Sigmoid colon (tissue), 7 donors: Measurements from ENCODE around the gene YTHDC2. TPM values are rescaled to one million over a fixed set of nuclear protein-coding genes. Genes with fewer than 3 reads are reported as not detected.
A peak's percentile ranks its signal among the peaks of the same experiment; 100 is the strongest.
"Not testable (repeated sequence)": the region's sequence is repeated elsewhere in the genome, so short reads cannot be mapped to it uniquely, and the experiment has no call there.

ENCODE experiments used
- DNase-seq: peaks from one replicate; pipeline ENCODE4 v3.0.0-alpha.2; 2019
- H3K27ac ChIP-seq, 4 donors: fragments of 200-600 bp; sonication (generic); one replicate each; pipeline ENCODE4 v1.5.1; 2016 to 2019; ENCODE audit warnings: mild to moderate bottlenecking in 1 of 4
- H3K27me3 ChIP-seq, 3 donors: fragments of 200-600 bp; sonication (generic); one replicate each; pipeline ENCODE4 v1.5.1; 2019; ENCODE audit warnings: mild to moderate bottlenecking in 1 of 3
- H3K36me3 ChIP-seq, 4 donors: fragments of 200-600 bp; sonication (generic); one replicate each; pipeline ENCODE4 v1.5.1; 2016 to 2019
- H3K4me1 ChIP-seq, 4 donors: fragments of 200-600 bp; sonication (generic); one replicate each; pipeline ENCODE4 v1.5.1; 2017 to 2019
- H3K4me3 ChIP-seq, 4 donors: fragments of 200-600 bp; sonication (generic); one replicate each; pipeline ENCODE4 v1.5.1; 2017 to 2019; ENCODE audit warnings: mild to moderate bottlenecking in 2 of 4, moderate library complexity in 1 of 4
- H3K9me3 ChIP-seq, 4 donors: fragments of 200-600 bp in 3 of 4; sonication (generic) in 3 of 4; one replicate each; pipeline versions ENCODE4 v1.5.1 to v1.6.1; 2013 to 2019
- CTCF ChIP-seq, 4 experiments: fragments of 450-650 bp in 3 of 4; fragments of 200-600 bp in 1 of 4; IDR thresholded peaks; one replicate each; pipeline ENCODE4 v1.5.1; 2016 to 2019; ENCODE audit warnings: antibody characterized with exemption in 4 of 4, mild to moderate bottlenecking in 3 of 4, moderate library complexity in 2 of 4
- EP300 ChIP-seq, 4 donors: sonication (generic); formaldehyde crosslinking; IDR thresholded peaks; one replicate each; pipeline ENCODE4 v1.6.1; 2017; ENCODE audit warnings: antibody characterized with exemption in 4 of 4
- POLR2A ChIP-seq, 2 donors: fragments of 450-650 bp; IDR thresholded peaks; one replicate each; pipeline ENCODE4 v1.6.1; 2016; ENCODE audit warnings: antibody characterized with exemption in 2 of 2, mild to moderate bottlenecking in 2 of 2, moderate library complexity in 2 of 2
- POLR2AphosphoS5 ChIP-seq, 4 donors: sonication (generic); formaldehyde crosslinking; IDR thresholded peaks; one replicate each; pipeline ENCODE4 v1.6.1; 2017; ENCODE audit warnings: antibody characterized with exemption in 4 of 4
- whole genome bisulfite sequencing, 2 donors: extraction: QIAGEN DNeasy Blood & Tissue Kit; methylation state at CpG; one replicate each; pipeline ENCODE4 v1.1.7; 2013; 5-methylcytosine and 5-hydroxymethylcytosine counted together
- intact Hi-C: fragments of 100-400 bp; cut with DNase I; formaldehyde crosslinking; loops from one replicate; pipeline ENCODE4 v1.15.1; 2023
- polyA plus RNA-seq, 3 donors: library from polyadenylated mRNA; stranded (reverse); fragments of 200-250 nt; gene quantifications; one replicate each; pipeline ENCODE4 v1.2.3, GENCODE V29; 2013
- total RNA-seq, 4 donors: library from RNA; depleted of rRNA; stranded (reverse); fragments of >200 nt; gene quantifications; one replicate each; pipeline ENCODE4 v1.1.0, GENCODE V29; 2016
- donor health status: healthy with polysubstance abuse.
- donor health status: Bipolar disorder and iron deficiency.
- donor health status: healthy.

The YTHDC2 gene
- total and polyA plus RNA-seq, 7 donors, result 4.9 to 21.9 (median 15.6) TPM

- intact Hi-C loops, result loop anchor here (10.0 kb wide), 1 partner anchor 1834 kb away; no protein-coding TSS in a partner anchor
- H3K4me3 ChIP-seq, result no peak overlapping the region
- no peaks in the 10 kb centered on the region for H3K4me1 ChIP-seq
- H3K27me3 ChIP-seq, result no peaks in the 10 kb centered on the region
- H3K27ac ChIP-seq, result no peak overlapping the region
- TF ChIP-seq CTCF (IDR thresholded peaks at IDR 0.05) (no peak), POLR2AphosphoS5 (IDR thresholded peaks at IDR 0.05) (no peak), EP300 (IDR thresholded peaks at IDR 0.05) (no peak), POLR2A (IDR thresholded peaks at IDR 0.05) (no peak)
- no peak for DNase-seq
- H3K36me3 ChIP-seq, result peaks cover 0 to 28% (median 0%) of the 10 kb centered on the region in 4 donors
- H3K9me3 ChIP-seq, result no peaks in the 10 kb centered on the region
- 75 to 89% methylated on average over 2 of the region's 2 CpGs for WGBS, 2 donors
Measured at GRCh38 chr5:113598926-113599325, 85.4 kb downstream of the YTHDC2 start.

GRCh38 chr5:113600255-113600905 is 86.9 kb downstream of the YTHDC2 start:
- Histone ChIP-seq H3K9me3 (no peaks in the 10 kb centered on the region), H3K27me3 (no peaks in the 10 kb centered on the region), H3K4me3 (no peak overlapping the region), H3K4me1 (no peaks in the 10 kb centered on the region), H3K27ac (no peak overlapping the region), H3K36me3 (peaks cover 0 to 17% (median 0%) of the 10 kb centered on the region in 4 donors)
- TF ChIP-seq EP300 (IDR thresholded peaks at IDR 0.05), result no peak
- no peak for TF ChIP-seq POLR2AphosphoS5 (IDR thresholded peaks at IDR 0.05)
- TF ChIP-seq CTCF (IDR thresholded peaks at IDR 0.05), result no peak
- no peak for TF ChIP-seq POLR2A (IDR thresholded peaks at IDR 0.05)
- no peak for DNase-seq
- WGBS, 2 donors, result 48 to 64% methylated on average over 4 of the region's 4 CpGs
- intact Hi-C loops, result no loop called here

GRCh38 chr5:113601423-113601822 is 87.9 kb downstream of the YTHDC2 start:
- Histone ChIP-seq H3K9me3 (no peaks in the 10 kb centered on the region), H3K27ac (no peak overlapping the region), H3K4me1 (no peaks in the 10 kb centered on the region), H3K4me3 (no peak overlapping the region), H3K36me3 (peaks cover 0 to 13% (median 0%) of the 10 kb centered on the region in 4 donors), H3K27me3 (no peaks in the 10 kb centered on the region)
- intact Hi-C loops, result no loop called here
- 44 to 81% methylated on average over 1 of the region's 1 CpG for WGBS, 2 donors
- DNase-seq, result no peak
- TF ChIP-seq CTCF (IDR thresholded peaks at IDR 0.05), result no peak
- no peak for TF ChIP-seq POLR2A (IDR thresholded peaks at IDR 0.05)
- TF ChIP-seq EP300 (IDR thresholded peaks at IDR 0.05), result no peak
- TF ChIP-seq POLR2AphosphoS5 (IDR thresholded peaks at IDR 0.05), result no peak

- H3K27ac ChIP-seq, H3K4me1 ChIP-seq, intact Hi-C loops, H3K4me3 ChIP-seq, H3K36me3 ChIP-seq, H3K9me3 ChIP-seq, H3K27me3 ChIP-seq, DNase-seq: not testable (repeated sequence)
- WGBS, 2 donors, result 76 to 83% methylated on average over 4 of the region's 4 CpGs
Measured at GRCh38 chr5:113603246-113603645, 89.8 kb downstream of the YTHDC2 start.

GRCh38 chr5:113606298-113607134 is 93.0 kb downstream of the YTHDC2 start:
- intact Hi-C loops, result loop anchor here (5.0 kb wide), 2 partner anchors 229 to 609 kb away; no protein-coding TSS in a partner anchor
- no peaks in the 10 kb centered on the region for H3K27me3 ChIP-seq
- TF ChIP-seq CTCF (IDR thresholded peaks at IDR 0.05) (peak in 3 of 4 experiments; percentile 52 to 59 (median 58)), POLR2A (IDR thresholded peaks at IDR 0.05) (no peak)
- no peak overlapping the region for H3K4me3 ChIP-seq
- H3K36me3 ChIP-seq, result no peaks in the 10 kb centered on the region
- no peak overlapping the region for H3K27ac ChIP-seq
- H3K4me1 ChIP-seq, result no peaks in the 10 kb centered on the region
- no peaks in the 10 kb centered on the region for H3K9me3 ChIP-seq
- DNase-seq, result no peak
- WGBS, 2 donors, result 36 to 57% methylated on average over 13 of the region's 13 CpGs
